Astrocyte of the hippocampus (primary cell): ENCODE results near the gene SYNE1.
A peak's percentile ranks its signal among the peaks of the same experiment; 100 is the strongest.

Source experiments
- DNase-seq: peaks from one replicate; pipeline ENCODE4 v3.0.0; 2011; ENCODE audit warnings: low read depth, low spot score

The SYNE1 gene

DNA sequence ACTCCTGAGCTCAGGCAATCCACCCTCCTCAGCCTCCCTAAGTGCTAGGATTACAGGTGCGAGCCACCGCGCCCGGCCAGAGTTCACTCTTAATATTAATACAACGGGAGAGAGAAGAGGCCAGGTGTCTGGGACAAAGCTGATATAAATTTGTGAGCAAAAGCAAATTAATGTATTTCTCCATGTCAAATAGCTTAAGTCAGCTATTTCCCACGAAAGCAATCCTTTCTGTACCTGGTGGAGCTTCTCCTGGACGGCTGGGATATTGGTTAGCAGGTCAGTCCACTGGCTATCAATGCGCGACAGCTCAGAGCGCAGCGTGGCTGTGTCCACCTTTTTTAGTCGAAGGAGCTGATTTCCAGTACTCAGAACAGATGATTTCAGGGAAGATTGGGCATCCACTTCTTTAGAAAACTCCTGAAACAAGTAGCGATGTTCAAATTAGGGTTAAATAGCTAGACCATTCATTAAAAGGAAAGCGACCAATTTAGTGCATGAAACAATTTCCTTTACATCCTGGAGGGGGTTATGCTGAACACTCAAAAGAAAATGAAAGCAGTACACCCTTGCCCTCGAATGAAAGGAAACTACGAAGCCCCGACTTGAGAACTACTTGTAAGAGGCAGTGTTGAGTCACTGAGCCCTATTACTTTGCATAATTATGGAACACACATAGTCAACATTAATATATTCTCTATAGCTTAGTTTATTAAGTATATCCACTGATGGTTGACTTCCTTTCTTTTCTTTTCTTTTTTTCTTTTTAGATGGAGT is 403.4 kb downstream of the SYNE1 start:
- DNase-seq, result no peak

DNA sequence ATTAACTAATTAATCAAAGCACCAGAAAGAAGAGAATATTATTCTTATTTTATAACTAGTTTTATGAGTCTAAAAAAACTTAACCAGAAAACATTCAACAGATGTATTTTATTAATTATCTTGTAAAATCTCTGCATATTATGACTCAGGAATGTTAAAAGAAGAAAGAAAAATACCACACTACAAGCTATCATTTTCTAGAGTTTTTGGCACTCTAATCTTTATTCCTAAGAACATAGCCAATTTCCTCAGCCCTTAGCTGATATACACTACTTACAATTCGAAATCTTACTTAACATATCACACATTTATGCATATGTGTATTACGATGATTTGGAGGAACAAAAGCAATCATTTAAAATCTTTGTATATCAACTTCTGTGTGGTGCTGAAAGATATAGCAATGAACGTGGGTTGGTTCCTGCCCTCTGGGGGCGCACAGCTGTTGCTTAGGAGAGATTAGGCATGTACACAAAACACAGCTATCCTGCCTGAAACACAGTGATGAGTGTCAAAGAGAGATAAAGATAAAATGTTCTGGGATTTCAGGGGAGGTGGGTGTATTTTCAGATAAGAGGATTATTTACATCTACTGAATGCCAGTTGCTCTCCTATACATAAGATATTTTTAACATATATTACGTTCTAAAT is 404.5 kb downstream of the SYNE1 start:
- DNase-seq, result peak; percentile 36

DNA sequence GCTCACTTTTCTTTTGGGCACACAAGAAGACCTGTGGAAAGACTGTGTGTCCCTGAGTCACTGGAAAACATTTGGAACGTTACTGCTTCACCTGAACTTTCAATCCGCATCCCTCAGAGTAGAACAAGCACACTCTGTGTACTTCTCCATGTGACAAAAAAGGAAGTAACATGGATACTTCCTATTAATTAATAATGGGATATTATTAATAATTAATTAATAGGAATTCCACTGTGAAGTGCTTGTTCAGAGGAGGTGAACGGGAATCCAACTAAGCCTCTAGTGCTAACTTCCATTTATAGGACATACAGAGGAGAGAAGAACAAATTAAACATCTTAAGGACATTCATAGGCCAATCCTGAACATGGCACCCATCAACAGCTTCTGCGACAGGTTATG is 407.8 kb downstream of the SYNE1 start:
- no peak for DNase-seq

GRCh38 chr6:152226119-152226518 is 411.0 kb downstream of the SYNE1 start:
- DNase-seq, result no peak

DNA sequence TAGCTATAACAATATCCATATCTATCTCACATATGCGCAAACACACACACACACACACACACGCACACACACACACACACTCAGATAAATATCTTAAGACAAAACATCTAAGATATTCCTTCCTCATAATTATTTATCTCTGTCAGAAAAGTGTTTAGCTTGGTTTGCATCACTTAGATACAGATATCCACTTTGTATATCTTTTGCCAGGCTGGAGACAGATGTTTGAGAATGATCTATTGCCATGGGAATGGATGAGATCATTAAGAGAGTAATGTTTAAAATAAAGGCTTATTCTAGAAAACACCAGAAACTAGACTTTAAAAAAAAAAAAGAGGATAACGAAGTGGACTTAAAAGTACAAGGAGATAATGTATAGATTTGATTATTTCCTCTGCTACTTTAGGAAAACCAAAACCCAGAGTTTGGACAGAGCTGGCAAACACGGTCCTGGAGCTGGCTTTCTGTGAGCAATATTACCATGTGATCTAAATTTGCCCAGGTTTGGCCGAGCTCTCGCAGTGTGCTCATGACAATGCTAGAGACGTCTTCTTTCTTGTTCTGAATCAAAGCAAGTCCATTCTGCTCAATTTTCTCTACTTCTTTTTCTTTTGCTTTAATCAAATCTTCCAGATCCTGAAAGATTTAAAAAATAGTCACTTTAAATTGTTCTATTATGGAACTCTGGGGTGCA is 411.8 kb downstream of the SYNE1 start:
- DNase-seq, result no peak

DNA sequence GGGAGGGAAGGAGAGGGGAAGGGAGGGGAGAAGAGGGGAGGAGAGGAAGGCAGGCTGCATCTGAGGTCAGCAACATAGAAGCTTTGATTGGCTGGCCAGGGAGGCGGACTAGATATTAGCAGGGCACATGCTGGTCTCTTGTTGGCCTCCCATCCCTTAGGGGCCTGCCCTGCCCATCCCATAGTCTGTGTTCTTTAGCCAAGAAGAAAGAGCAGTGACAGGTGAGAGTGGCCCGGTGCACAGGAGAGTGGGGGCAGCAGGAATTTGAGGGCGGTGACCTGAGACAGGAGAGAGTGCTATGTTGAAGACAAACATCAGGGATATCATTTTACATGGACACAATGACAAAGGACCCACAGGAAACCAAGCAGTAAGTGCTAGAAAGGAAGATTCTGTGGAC is 413.5 kb downstream of the SYNE1 start:
- no peak for DNase-seq

DNA sequence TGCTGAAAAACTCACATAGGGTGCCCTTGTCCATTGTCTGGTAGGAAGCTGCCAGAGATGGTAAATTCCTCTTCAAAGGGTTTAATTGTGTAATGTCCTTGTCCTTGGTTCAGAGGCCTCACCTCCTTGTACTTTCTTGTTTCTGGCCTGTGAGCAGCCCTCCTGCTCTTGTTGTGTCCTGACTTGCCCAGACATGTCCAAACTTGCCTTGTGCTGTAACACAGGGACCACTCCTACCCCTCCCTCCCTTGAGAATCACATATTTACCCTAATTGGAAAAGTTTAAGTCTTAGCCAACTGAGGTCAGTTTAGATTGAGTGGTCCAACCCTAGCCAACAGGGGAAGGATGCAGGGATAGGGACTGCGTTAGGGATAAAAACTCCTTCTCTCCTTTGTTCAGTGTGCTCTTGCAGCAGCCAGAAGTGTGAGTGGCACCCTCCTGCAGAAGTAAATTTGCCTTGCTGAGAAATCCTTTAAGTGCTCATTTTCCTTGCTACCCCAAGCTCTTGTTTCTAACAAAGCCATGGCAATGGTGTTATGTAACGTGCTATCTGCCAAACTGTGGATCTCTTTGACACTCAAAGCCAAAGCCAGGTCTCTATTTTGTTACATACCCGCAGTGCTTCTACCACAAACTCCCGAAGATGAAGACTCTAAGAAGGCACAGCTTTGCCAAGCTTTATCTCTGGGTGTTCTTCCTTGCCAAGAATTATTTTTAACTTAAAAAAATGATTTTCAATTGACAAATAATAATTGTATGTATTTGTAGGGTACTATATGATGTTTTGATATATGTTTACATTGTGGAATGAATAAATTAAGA is 415.1 kb downstream of the SYNE1 start:
- no peak for DNase-seq

GRCh38 chr6:152220786-152221185 is 416.4 kb downstream of the SYNE1 start:
- no peak for DNase-seq

DNA sequence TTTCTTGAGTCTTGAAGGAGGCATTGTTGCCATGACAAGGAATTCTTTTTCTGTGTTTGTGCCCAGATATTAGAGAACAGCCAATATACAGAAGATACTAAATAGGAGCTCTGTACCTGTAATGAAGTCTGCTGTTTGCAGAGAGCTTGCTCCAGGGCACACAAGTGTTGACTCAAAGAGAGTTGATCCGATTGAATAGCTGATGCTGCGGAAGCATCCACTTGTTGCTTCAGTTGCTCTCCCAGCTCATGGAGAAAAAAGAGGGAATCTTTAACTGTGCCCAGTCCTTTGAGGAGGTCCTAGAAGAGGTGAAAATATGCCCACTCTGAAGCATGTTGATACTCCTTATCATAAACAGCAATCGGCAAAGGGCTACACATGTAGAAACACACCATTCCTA is 418.3 kb downstream of the SYNE1 start:
- no peak for DNase-seq

DNA sequence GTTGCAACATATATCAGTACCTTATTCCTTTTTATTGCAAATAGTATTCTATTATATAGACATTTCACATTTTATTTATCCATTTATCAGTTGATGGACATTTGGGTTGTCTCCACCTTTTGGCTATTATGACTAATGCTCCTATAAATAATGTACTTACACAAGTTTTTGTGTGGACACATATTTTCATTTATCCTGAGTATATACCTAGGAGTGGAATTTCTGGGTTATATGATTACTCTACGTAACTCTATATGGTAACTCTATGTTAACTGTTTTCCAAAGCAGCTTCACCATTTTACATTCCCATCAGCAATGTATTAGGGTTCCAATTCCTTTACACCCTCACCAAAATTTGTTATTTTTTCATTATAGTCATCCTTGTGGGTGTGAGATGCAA is 424.7 kb downstream of the SYNE1 start:
- no peak for DNase-seq

GRCh38 chr6:152209211-152209610 is 428.0 kb downstream of the SYNE1 start:
- DNase-seq, result no peak

DNA sequence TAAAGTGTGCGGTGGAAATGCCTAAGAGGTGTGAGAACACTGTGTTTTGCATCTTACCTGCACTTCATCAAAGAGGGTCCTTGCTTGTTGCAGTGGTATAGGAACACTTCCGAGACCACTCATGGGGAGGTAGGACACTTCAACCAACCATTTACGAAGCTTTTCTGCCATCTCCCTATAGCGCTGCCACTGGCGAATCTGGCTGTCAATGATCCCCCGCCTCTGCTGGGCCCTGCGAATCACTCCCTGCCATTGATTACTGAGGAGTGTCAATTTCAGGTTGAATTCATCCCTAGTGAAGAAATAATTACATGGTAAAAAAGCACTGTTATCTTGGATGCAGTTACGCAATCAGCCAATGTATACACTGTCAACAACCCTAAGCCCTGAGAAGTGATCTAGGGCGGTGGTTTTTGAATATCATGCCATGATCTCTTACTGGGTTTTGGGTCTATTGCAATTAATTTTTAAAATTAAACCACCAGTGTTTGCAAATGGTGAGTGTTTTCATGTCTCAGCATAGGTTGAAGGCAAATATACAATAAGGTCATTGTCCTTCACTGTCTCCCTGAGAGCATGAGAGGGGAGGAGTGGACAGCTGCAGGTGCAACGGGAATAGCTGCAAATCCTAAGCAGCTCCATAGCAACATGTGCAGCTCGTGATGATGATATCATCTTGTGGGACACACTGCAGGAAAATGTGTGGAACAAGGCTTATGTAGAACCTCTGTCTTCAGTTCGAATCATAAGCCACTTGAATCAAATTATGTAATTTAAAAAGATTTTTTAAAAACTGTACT is 429.0 kb downstream of the SYNE1 start:
- no peak for DNase-seq

GRCh38 chr6:152206072-152206818 is 430.9 kb downstream of the SYNE1 start:
- DNase-seq, result no peak

GRCh38 chr6:152204591-152204990 is 432.6 kb downstream of the SYNE1 start:
- DNase-seq, result no peak

GRCh38 chr6:152201120-152201519 is 436.0 kb downstream of the SYNE1 start:
- no peak for DNase-seq

DNA sequence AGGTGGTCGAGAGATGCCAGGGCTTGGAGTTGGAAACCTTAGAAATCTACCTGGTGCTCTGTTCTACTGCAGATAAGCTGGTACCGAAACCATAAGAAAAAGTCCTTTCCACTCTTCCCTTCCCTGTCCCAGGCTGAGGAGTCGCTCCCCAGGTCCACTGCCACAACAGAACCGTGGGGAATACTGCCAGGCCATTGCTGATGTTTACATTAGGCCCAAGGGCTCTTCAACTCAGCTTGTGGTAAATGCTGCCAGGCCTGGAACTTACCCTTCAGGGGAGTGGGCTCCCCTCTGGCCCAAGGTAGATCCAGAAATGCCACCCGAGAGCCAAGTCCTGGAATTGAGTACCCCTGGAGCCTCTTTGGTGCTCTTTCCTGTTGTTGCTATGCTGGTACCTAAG is 441.3 kb downstream of the SYNE1 start:
- no peak for DNase-seq

DNA sequence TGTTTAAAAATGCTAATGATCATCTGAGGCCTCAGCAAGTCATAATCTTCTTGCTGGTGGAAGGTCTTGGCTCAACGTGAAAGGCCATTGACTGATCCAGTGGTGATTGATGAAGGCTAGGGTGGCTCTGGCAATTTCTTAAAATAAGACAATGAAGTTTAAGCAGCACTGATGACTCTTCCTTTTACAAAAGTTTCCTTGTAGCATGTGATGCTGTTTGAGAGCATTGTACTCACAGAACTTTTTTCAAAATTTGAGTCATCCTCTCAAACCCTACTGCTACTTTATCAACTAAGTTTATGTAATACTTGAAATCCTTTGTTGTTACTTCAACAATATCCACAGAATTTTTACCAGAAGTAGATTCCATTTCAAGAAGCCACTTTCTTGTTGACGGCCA is 447.4 kb downstream of the SYNE1 start:
- no peak for DNase-seq

- no peak for DNase-seq
Measured at GRCh38 chr6:152188011-152188410, 449.2 kb downstream of the SYNE1 start.

GRCh38 chr6:152186840-152187239 is 450.3 kb downstream of the SYNE1 start:
- no peak for DNase-seq

DNA sequence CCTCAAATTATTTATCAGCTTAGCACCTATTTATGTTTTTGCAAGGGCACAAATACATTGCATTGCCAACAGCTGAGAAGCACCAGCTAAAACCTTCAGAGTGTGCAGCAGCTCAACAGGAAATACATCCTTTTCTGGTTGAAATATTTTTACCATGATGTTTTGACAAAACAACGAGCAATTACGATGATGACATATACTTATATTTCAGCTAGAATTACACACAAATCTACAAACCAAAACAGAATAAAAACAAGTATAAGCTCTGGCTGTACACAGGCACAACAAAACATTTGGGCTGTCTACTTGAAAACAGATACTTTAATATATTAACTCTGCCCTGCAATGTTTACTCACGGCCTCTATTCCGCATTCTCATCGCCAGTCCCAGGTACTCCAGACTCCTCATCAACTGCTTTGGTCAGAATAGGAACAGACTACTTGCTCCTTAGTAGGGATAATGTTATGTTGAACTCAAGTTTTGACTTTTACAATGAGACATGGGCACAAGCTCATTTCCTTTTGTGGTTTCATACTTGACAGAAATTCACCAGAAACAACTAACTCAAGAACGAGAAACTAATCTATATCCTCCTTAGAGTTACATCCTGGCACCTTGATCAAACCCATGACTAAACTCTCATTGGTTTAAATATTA is 452.1 kb downstream of the SYNE1 start:
- no peak for DNase-seq
